RWPE2 (cell line): Measurements from ENCODE around the gene MGST1.
A peak's percentile ranks its signal among the peaks of the same experiment; 100 is the strongest.

ENCODE experiments used
- ATAC-seq: fragments of 200-7000 bp; cut with Tn5 transposase; 3 replicates; pipeline ENCODE4 v1.9.1; 2021; ENCODE audit warnings: low read depth
- DNase-seq: peaks from one replicate; pipeline ENCODE4 v3.0.0-alpha.2; 2020; ENCODE audit warnings: low spot score
- H3K27ac ChIP-seq: fragments of 450-650 bp; 2 replicates; pipeline ENCODE4 v1.5.1; 2017; ENCODE audit warnings: mild to moderate bottlenecking; ENCODE audit not compliant: poor library complexity, severe bottlenecking
- H3K27me3 ChIP-seq: fragments of 250-450 bp; sonication (Bioruptor Pico); 2 replicates; pipeline ENCODE4 v1.5.1; 2021; ENCODE audit warnings: mild to moderate bottlenecking, moderate library complexity; ENCODE audit not compliant: insufficient read depth, poor library complexity, severe bottlenecking
- H3K36me3 ChIP-seq: fragments of 250-450 bp; sonication (Bioruptor Pico); 2 replicates; pipeline ENCODE4 v1.5.1; 2020; ENCODE audit warnings: low read depth, mild to moderate bottlenecking, moderate library complexity
- H3K4me1 ChIP-seq: fragments of 250-450 bp; sonication (Bioruptor Pico); 2 replicates; pipeline ENCODE4 v1.5.1; 2021; ENCODE audit warnings: mild to moderate bottlenecking, moderate library complexity; ENCODE audit not compliant: insufficient read depth, poor library complexity, severe bottlenecking
- H3K4me3 ChIP-seq: fragments of 250-450 bp; sonication (Bioruptor Pico); 2 replicates; pipeline ENCODE4 v1.5.1; 2021; ENCODE audit warnings: mild to moderate bottlenecking, moderate library complexity; ENCODE audit not compliant: severe bottlenecking
- H3K9me3 ChIP-seq: fragments of 250-450 bp; sonication (Bioruptor Pico); 2 replicates; pipeline ENCODE4 v1.5.1; 2021; ENCODE audit warnings: mild to moderate bottlenecking, moderate library complexity; ENCODE audit not compliant: severe bottlenecking
- TF ChIP-seq, protein P1 (sequence below): fragments of 450-650 bp; IDR thresholded peaks from one replicate; pipeline ENCODE4 v1.5.1; 2017; ENCODE audit warnings: mild to moderate bottlenecking, moderate library complexity; ENCODE audit not compliant: poor library complexity, severe bottlenecking

The MGST1 gene

GRCh38 chr12:16331998-16332397 lies 15.4 kb upstream of the MGST1 start:
- Histone ChIP-seq H3K36me3 (no peaks in the 10 kb centered on the region), H3K9me3 (no peaks in the 10 kb centered on the region), H3K4me3 (no peak overlapping the region), H3K27ac (no peak overlapping the region), H3K4me1 (no peaks in the 10 kb centered on the region), H3K27me3 (no peaks in the 10 kb centered on the region)
- TF ChIP-seq, protein P1, sequence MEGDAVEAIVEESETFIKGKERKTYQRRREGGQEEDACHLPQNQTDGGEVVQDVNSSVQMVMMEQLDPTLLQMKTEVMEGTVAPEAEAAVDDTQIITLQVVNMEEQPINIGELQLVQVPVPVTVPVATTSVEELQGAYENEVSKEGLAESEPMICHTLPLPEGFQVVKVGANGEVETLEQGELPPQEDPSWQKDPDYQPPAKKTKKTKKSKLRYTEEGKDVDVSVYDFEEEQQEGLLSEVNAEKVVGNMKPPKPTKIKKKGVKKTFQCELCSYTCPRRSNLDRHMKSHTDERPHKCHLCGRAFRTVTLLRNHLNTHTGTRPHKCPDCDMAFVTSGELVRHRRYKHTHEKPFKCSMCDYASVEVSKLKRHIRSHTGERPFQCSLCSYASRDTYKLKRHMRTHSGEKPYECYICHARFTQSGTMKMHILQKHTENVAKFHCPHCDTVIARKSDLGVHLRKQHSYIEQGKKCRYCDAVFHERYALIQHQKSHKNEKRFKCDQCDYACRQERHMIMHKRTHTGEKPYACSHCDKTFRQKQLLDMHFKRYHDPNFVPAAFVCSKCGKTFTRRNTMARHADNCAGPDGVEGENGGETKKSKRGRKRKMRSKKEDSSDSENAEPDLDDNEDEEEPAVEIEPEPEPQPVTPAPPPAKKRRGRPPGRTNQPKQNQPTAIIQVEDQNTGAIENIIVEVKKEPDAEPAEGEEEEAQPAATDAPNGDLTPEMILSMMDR, result no peak
- no peak for ATAC-seq
- no peak for DNase-seq

DNA sequence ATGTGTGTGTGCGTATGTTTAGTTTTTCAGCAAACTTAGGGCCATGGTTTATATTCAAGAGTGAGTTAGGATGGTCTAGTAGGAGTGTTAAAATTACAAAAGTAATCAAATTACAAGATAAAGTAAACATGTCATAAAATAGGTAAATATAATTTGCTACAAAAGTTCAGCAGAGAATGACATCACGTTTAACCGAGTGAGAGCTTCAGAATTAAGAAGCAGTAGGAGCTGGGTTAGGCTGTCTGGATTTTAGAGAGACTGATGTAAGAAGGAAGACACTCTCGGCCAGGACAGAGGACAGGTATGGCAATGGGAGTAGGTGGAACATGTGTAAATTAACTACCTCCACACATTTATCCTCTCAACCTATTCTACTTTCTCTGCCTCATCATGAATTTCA lies 11.6 kb upstream of the MGST1 start:
- TF ChIP-seq, protein P1, result no peak
- Histone ChIP-seq H3K4me3 (no peak overlapping the region), H3K27ac (no peak overlapping the region), H3K9me3 (no peaks in the 10 kb centered on the region), H3K27me3 (no peaks in the 10 kb centered on the region), H3K4me1 (no peaks in the 10 kb centered on the region), H3K36me3 (no peaks in the 10 kb centered on the region)
- DNase-seq (no peak), ATAC-seq (no peak)

DNA sequence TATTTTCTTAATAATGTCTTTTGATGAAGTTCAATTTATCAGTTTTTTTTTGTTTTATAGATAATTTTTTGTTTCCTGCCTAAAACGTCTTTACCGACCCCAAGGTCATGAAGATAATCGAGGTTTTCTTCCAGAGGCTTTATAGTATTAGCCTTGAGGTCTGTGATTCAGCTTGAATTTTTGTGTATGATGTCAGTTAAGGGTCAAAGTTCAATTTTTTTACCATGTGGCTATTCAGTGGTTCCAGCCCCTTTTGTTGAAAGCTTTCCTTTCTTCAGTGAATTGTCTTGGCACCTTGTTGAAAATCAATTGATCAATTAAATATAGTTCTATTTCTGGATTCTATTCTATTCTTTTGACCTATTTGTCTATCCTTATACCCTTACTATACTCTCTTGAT lies 3.2 kb upstream of the MGST1 start:
- Histone ChIP-seq H3K9me3 (no peaks in the 10 kb centered on the region), H3K4me1 (peaks cover 8% of the 10 kb centered on the region), H3K4me3 (no peak overlapping the region), H3K36me3 (no peaks in the 10 kb centered on the region), H3K27me3 (no peaks in the 10 kb centered on the region), H3K27ac (no peak overlapping the region)
- ATAC-seq (no peak), DNase-seq (no peak)
- TF ChIP-seq, protein P1, result no peak

DNA sequence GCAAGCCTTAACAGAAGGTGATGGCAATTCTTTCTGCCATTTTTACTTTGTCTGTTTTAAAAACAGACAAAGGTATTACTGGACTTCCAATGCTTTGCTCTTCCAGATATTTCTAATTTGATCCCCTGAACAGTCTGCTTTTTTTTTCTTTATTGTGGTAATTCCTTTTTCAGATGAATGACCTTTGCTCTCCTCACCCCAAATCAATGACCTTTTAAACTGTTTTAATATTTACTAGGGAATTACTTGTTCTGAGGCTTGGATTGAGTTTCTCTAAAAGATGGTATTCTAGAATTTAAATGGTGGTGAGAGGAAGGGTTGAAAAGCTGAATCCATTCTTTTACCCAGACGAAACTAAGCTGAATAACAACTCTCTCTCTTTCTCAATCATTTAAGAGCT lies 2.3 kb upstream of the MGST1 start:
- TF ChIP-seq, protein P1, result no peak
- peaks cover 11% of the 10 kb centered on the region for H3K4me1 ChIP-seq
- no peaks in the 10 kb centered on the region for H3K27me3 ChIP-seq
- H3K27ac ChIP-seq, result no peak overlapping the region
- no peaks in the 10 kb centered on the region for H3K9me3 ChIP-seq
- DNase-seq (no peak), ATAC-seq (no peak)
- no peak overlapping the region for H3K4me3 ChIP-seq
- peaks cover 4% of the 10 kb centered on the region; the same call in 1 of the 2 replicates for H3K36me3 ChIP-seq

- Histone ChIP-seq H3K9me3 (no peaks in the 10 kb centered on the region), H3K27me3 (no peaks in the 10 kb centered on the region), H3K36me3 (peaks cover 20% of the 10 kb centered on the region), H3K27ac (peak overlapping the region; percentile 90), H3K4me3 (peak overlapping the region; percentile 54), H3K4me1 (peaks cover 27% of the 10 kb centered on the region)
- no peak for ATAC-seq
- TF ChIP-seq, protein P1, result no peak
- no peak for DNase-seq
Measured at GRCh38 chr12:16346958-16347357, 487 bp upstream of the MGST1 start.
